ENCODE data around the gene SINHCAF.
A peak's percentile ranks its signal among the peaks of the same experiment; 100 is the strongest.

SINHCAF gene

DNA sequence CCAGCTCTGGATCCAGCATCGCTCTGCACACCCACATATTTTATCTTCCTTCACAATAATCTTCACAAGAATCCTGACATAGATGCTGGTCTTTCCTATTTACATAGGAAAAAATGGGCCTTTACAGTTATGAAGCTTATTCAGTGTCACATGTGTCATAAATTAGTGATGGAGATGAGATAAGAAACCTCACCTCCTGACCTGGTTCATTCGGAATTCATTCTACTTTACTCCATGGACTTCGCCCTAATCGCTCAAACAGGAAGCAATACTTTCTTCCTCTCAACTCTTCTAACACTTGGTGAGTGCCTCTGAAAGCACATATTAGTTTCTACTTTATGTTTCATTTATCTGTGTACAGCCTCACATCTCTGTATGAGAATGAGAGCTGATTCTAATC lies 12.0 kb upstream of the SINHCAF start:
- no peak for DNase-seq (ENCODE audit: low read depth in 2 of 2, low spot score in 1 of 2)

DNA sequence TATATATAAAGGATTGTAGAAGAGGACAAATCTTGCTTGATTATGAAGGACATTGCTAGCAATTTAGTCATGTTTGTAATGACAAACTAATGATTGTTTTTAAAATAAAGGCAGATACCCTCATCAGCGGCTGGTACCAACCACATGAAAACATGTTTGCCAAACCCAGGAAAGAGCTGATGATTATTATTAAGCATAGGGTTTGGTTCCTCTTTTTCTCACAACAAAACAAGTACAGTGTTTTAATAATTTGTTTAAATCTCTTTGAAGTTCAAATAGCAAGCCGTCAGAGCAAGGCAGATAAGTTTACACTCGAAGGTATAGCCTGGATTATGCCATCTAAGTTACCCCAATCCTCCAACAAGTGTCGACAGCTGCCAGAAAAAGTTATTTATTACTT lies 5.3 kb upstream of the SINHCAF start:
- DNase-seq (ENCODE audit: low read depth in 2 of 2, low spot score in 1 of 2), result no peak

DNA sequence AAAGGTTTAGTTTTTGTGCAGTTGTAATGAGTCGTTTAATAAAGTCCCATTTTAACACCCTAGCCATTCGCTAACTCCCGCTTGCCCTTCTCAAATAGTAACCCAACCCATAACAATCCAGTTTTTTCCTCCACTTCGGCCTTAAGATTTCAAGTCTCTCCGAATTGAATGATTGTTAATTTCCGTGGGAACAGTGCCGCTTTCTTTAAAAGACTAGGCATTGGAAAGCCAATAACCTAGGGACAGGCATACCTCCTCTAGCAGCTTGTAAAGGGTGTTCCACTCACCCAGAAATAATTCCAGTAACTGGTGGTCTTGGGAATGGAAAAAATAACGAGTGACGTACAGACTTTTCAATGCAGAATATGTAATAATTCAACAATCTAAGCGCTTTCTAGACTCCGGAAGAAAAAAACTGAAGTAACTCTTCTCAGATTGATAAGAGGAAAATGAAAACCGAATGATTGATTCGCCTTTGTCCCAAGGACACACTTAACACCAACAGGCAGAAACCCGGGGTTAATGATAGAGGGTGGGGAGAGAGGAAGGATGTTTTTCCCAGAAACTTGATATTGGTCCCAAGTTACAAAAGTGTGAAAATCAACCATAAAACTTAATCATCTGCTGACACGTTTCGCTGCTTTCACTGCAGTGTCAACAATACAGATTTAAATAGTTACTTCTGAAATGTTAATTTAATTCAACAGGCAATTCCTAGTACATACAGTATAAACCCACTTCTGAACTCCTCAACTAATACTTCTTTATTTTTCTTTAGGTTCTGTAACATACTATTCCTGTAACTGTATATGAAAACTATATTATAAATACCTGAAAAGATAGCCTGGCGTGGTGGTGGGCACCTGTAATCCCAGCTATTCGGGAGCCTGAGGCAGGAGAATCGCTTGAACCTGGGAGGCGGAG lies 1.0 kb upstream of the SINHCAF start:
- no peak for DNase-seq (ENCODE audit: low read depth in 2 of 2, low spot score in 1 of 2)

DNA sequence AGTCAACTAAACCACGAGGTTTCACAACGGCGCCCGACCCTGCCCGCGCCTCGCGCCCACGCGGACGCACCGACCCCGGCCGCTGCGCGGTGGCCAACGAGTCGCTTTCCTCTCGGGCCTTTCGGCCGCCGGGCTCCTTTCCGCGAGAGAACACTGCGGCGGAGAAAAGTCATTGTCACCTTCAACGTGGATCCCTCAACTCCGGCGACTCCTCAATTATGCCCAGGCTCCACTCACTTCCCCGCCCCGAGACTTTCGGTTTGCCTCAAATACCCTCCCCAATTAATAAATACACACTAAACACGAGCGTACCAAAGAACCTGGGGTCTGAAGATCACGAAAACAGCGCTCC lies 450 bp downstream of the SINHCAF start:
- no peak for DNase-seq (ENCODE audit: low read depth in 2 of 2, low spot score in 1 of 2)

DNA sequence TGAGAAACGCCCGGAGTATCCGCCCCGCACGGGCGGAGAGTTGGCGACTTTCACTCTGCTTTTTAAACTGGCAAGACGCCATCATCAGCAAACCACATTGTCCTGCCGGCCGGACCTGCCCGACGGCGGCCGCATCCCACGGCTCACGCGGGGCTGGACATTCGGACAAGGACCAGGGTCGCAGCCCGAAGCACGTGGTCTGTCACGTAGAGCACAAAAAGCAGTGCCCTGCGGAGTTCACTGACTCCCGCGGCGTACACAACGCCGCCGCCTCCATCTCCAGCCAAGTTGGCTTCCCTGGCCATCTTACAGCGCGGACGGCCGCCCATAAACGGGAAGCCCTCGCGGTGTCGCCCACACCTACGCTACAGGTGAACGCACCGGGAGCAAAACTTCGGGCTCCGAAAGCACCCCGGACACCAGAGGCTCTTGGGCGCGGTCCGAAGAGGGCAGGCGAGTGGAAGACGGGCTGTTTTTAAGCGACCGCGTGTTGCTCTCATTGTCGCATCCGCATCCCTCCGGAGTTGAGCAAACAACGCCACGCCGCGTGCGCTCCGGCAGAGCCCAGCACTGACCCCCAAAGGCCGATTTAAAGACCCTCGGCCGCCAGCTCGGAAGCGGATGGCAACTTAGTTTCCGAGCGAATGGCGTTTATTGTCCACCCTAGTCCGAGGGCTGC lies 966 bp downstream of the SINHCAF start:
- peak; percentile 10 to 12 for DNase-seq (ENCODE audit: low read depth in 2 of 2, low spot score in 1 of 2)

DNA sequence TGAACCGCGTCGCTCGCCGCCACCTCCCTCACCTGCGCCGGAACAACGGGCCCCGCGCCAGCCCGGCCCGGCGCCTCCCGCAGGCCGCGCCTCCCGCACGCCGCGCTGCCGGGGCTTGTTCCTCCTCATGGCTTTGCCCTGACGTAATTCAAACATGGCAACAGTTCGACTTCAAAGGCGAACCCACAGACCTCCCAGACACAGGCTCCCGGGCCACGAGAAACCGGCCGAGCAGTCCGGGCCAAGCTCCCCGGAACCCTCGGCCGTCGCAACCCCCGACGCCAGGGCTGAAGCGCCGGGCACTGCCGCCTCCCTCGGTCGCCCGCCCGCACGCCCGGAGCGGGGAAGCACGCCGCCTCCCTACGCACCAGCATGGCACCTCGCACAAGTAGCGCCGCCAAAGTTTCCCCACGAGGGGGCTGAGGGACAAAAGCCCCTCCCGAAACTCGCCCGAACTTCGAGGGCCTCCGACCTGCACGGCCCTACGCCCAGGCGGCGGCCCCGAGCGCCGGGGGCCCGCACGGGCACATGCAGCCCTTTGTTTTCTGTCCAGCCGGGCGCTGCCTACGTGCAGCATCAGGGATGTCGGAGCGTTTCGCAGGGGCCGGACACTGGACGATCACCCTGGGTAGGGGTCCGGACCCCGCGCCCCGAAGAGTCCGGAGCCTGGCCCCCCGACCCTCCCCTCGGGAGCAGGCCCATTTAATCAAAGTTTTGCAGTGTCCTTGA lies 1.7 kb downstream of the SINHCAF start:
- DNase-seq (ENCODE audit: low read depth in 2 of 2, low spot score in 1 of 2), result peak; percentile 2 to 28

DNA sequence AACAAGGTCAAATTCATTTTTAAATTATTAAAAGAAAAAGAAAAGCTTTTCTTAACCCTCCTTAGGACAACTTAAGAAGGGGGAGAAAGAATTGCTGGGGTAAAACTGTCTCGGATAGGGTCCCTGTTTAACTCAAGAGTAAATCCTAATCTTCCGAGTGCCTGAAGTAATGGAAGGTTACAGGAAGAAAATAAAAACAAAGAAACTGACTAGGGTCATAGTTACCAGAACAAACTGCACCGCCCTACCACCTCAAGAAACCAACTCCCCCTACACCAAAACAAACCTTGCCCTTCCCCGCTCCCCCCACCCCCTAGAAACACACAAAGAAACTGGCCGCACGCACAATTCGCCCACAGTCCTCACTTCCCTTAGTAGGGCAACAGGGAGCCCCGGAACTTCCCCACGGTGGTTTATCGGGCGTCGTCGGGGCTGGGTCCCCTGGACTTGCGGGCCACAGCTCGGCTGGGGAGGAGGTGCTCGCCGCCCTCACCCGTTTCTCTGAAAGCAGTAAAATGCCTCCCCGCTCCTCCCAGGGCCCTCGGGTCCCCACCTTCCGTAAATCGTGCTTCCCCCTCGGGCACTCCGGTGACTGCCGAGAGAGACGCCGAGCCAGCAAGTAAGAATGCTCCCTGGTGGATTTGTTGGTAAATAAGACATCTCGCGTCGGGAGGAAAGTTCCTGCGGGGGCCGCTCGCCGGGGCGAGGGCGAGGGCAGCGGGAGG lies 2.4 kb downstream of the SINHCAF start:
- DNase-seq (ENCODE audit: low read depth in 2 of 2, low spot score in 1 of 2), result peak; percentile 10 to 44

DNA sequence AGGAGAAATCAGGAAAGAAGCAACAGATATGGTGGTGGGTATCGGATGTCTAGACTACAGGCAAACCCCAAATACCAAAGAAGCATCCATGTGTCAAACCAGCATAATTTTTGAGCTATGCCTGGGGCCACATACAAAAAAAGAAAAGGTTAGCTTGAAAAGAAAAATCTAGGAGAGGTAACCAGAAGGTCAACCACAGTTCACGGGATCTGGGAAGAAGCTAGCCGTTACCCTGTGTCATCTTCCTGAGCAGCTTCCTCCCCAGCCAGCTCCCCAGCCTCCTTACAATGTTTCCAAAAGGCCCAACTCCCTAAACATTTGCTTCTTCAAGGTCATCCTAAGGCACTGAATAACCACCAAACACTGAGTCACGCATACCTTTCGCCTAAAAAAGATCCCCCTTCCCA lies 3.1 kb downstream of the SINHCAF start:
- DNase-seq (ENCODE audit: low read depth in 2 of 2, low spot score in 1 of 2), result no peak

DNA sequence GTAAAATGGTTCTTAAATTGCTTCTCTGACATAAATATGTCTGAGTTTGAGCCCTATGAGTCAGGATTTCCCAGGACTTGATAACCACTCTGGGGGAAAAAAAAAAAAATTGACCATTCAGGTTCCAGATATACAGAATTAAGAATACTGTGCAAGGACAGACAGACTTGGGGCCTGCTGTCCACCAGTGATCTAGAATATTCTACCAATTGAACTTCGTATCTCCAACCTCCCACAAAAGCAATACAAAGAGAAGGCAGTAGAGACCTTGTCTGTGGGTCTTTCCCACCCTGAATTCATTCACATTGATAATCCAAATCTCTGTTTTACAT lies 4.1 kb downstream of the SINHCAF start:
- DNase-seq (ENCODE audit: low read depth in 2 of 2, low spot score in 1 of 2), result no peak

DNA sequence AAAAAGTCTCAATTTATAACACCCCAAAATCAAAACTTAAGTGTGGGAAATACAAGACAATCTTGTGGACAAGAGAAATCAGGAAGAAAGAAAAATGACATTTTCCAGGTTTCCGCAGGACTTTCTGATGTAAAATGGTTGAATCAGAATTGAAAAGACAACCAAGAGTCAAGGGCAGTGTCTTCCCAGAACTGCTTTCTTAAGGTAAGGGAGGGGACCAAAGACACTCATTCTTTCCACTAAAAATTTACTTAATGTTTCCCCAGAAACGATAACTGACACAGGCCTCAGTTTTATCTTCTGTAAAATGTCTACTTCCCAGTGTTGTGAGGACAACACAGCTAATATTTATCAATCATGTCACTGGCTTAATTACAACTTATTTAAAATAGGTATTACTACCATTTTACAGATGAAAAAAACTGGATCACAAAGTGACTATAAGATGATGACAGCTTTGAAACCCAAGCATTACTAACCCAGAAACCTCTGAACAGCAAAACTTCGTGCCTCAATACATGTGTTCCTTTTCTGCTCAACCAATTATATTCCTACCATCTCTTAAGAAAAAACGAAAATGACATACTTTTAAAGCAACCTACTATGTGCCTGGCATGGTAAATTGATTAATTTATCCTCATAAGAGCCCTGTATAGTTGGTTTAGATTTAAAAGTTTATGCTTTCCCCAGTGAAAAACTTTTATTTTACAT lies 4.6 kb downstream of the SINHCAF start:
- no peak for DNase-seq (ENCODE audit: low read depth in 2 of 2, low spot score in 1 of 2)

DNA sequence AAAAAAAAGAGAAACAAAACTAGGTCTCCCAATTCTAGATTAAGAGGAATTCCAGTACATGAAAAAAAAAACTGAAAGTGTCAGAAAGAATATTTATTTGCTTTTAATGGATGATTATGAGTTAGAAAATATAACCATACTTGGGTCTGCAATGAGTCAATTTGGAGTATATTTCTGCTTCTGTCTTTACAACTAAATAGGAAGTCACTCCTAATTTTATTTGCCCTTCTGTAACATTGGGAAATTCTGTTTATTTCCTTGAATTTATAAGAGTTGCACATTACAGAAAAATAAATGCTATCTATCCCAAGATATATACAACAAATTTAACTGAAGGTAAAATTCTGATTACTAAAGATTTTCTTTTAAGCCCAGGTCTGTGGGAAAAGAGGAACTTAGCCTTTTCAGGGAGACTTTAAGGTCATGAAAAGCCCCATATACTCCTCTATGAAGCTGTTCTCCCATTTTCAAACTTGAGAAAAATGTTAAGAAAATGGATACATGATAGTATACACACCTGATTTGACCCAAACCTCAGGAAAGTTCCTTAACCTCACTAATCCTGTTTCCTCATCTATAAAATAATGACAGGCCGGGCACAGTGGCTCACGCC lies 7.2 kb downstream of the SINHCAF start:
- DNase-seq (ENCODE audit: low read depth in 2 of 2, low spot score in 1 of 2), result no peak

DNA sequence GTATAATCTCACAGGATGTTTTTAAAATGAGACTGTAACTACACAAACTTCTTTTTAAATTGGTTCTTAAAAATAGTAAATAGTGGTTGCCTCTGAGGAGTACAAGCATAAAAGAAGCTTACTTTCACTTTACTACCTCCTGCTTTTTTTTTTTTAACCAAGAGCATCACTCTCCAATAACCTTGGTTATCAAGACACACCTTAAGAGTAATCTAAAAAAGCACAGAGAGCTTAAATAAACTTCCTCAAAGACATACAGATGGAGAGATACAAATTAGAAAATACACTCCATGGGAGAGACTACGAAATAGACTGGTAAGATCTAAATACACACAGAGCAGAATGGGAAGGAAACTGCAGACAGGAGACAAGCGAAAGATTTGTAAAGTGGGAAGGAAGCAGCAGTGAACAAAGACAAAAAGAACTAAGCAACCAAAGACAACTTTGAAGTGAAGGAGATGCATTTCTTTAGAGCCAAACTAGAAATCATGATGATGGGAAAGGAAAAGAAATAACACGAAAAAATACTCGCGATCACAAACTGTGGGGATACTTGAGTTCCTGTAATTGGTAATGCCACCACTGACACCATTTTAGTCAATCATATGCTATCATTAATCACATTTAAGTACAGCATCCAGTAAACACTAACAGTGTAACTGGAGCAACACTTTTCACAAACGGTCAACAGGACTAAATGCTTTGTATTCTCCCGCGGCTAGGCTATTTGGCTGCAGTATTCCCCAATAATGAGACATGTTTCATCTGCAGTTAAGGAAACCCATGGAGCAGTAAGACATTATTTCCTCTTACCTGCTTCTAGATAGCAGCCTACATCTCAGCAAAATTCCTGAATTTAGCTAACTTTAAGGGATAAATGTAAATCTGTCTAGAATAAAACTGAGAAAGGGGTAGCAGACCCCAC lies 8.2 kb downstream of the SINHCAF start:
- no peak for DNase-seq (ENCODE audit: low read depth in 2 of 2, low spot score in 1 of 2)

DNA sequence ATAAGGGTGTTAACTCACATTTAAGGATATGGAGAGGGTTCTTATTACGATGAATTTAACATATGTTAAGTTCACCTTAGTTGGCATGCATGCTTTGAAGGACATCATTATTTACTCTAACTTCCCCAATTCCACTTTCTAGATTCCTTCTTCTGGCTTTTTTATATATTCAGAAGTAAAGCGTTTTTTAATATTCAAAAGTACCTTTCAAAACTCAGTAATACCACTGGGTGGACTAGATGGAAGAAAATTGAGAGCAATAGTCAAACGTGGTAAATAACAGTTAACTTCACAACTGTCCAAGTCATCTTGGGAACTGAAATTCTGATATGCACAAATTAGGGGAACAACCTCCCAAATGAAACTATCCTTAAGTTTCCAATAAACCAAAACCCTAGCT lies 9.1 kb downstream of the SINHCAF start:
- DNase-seq (ENCODE audit: low read depth in 2 of 2, low spot score in 1 of 2), result no peak

DNA sequence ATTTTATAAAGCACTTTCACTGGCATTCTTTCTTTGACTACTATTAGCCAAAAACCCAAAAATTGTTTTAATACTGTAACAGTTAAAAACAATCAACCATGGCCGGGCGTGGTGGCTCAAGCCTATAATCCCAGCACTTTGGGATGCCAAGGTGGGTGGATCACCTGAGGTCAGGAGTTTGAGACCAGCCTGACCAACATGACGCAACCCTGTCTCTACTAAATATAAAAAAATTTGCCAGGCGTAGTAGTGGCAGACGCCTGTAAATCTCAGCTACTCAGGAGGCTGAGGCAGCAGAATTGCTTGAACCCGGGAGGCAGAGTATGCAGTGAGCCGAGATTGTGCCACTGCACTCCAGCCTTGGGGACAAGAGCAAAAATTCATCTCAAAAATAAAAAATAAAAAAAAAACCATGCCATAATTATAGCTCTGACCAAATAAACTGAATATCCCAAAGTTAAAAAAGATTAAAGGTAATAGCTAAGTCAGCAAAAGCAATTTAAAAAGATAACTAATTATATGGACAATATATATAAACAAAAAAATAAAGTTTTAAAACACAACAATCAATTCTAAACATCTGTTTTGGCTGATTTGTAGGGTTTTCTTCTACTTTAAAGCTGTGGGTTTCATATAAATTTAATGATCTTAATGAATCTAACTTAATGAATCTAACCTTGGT lies 10.0 kb downstream of the SINHCAF start:
- no peak for DNase-seq (ENCODE audit: low read depth in 2 of 2, low spot score in 1 of 2)

DNA sequence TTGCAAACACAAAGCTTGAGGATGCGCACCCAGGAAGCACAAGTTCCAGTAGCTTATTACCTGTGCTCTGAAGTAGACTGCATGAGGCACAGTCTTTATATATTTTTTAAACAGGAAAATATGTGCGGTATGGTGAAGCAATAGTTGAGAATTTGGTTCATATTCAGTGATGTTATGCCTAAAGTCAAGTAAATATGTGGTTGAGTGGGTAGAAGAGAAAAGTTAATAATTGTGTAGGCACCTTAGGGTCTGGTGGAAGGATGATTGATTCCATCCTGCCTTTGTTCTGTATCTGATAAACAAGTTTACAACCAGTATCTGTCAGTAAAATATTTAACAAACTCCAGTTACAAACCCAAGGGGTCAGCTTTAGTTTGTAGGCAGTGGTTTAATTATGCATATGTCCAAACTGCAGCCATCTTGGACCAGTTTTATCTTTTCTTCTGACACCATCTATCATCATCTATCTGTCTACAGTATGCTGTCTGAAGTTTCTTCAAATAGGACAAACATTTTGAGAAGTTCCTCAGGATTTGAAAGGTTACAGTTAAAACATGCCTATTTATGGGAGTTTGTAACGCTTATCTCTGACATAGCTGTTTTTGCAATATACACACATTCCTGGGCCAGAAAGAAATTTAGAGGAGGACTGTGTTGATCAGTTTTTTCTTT lies 10.8 kb downstream of the SINHCAF start:
- no peak for DNase-seq (ENCODE audit: low read depth in 2 of 2, low spot score in 1 of 2)

DNA sequence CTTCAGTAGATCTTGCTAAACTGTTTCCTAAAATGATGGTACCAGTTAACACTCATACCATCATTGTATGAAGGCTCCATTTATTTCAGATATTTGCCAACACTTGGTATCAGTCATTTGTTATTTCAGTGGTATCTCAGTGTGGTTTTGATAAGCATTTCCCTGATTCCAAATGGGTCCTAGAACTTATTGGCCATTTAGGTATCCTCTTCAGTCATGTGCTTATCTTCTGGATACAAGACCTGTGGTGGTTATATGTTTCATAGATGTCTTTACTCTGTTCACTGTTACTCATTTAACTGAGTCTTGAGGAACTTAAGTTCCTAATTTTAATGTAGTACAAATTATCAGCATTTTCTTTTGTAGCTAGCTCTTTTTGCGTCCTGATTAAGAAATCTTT lies 13.5 kb downstream of the SINHCAF start:
- DNase-seq (ENCODE audit: low read depth in 2 of 2, low spot score in 1 of 2), result no peak

DNA sequence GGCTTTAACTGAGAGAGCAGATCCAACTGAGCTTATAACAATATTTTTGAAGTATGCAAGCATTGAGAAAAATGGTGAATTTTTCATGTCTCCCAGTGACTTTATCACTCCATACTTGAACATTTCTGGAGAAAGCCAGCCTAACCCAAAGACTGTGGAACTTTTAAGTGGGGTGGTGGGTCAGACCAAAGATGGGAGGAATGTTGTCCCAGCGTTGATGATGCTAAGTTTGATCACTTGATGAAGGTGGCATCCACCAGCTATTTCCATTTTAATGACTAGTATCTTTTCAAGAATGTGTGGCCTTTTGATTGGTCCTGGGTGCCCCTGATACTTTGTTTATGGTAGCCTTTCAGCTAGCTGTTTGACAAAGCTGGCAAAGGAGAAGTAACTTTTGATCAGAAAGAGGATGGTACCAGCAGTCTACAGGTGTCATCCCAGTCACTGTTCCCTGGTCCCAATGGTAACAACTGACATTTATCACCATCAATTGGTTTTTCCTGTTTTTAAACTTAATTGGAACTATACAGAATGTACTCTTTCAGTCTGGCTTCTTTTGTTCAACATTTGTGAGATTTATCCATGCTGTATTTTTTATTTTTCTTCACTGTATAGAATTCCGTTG lies 14.2 kb downstream of the SINHCAF start:
- no peak for DNase-seq (ENCODE audit: low read depth in 2 of 2, low spot score in 1 of 2)

DNA sequence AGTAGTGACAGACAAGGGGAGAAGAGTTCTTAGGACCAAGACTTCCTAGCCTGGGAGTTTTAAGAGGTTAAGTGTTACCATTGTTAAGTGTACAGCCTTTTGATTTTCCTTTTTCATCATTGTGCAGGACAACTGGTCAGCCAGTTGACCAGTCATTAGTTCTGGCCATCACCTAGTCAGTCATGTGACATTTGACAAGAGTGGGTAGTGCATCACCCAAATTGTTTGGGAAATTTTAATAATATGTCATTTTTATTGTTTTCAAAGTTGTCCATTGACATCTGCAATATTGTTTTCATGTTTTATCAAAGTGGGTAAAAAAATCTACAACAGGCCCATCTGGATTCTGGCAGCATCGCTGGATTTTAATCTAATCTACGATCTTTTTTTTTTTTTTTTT lies 15.5 kb downstream of the SINHCAF start:
- no peak for DNase-seq (ENCODE audit: low read depth in 2 of 2, low spot score in 1 of 2)

Data from stimulated activated CD8-positive, alpha-beta memory T cell treated with anti-CD3 and anti-CD28 coated beads, Interleukin-4, amount 100 ng/mL, for 1 hour (primary cell).